Fibroblast of skin of scalp (primary cell): ENCODE data around the gene FLCN.

ENCODE experiments used
- DNase-seq: peaks from one replicate; pipeline ENCODE4 v3.0.0-alpha.2; 2013

FLCN gene

DNA sequence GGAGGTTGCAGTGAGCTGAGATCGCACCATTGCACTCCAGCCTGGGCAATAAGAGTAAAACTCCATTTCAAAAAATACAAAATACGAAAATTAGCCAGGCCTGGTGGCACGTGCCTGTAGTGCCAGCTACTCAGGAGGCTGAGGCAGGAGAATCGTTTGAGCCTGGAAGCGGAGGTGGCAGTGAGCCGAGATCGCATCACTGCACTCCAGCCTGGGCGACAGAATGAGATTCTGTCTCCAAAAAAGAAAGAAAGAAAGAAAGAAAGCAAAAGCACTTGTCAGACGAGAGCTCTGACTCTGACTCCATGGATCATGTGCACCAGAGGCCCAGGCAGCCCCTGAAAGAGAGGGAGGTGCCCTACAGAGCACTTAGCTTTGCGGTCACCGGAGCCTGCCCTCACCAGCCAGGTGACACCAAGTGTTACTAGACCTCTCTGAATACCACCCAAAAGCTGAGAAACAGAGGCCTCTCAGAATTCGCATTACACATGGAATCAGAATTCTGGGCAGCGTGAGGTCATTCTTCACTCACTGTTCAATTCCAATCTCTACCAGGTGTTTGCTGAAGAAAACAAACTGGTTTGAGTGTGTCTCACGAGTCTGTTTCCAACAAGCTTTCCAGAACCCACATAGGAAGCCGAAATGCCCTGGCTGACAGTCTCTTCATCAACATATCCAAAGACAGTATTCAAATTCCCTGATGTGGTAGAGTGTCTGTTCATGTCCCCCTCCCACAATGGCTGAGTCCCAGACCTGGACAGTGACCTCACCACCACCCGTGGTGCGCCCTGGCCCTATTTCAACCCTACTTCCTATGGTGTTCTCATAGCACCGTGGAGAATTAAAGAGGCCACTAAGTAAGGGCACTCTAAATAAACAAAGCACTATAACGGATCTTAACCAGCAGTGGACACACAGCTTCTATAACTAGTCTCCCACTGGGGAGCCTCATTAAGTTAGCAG, 1.5 kb downstream of the FLCN start:
- peak; percentile 8 for DNase-seq

DNA sequence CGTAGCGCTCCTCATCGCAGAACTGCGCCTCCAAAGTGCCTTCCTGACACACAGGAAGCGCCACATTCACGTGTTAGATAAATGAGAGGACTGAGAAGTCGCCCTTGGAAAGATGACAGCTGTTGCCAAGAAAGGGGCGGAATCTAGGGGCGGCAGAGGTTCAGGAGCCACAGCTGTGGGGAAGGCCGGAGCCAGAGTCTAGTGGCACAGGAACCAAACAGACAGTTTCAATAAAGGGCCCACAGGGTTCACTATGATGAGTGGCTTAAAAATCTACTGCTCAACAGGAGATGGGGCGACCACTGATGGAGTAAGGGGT, 4.7 kb downstream of the FLCN start:
- no peak for DNase-seq

DNA sequence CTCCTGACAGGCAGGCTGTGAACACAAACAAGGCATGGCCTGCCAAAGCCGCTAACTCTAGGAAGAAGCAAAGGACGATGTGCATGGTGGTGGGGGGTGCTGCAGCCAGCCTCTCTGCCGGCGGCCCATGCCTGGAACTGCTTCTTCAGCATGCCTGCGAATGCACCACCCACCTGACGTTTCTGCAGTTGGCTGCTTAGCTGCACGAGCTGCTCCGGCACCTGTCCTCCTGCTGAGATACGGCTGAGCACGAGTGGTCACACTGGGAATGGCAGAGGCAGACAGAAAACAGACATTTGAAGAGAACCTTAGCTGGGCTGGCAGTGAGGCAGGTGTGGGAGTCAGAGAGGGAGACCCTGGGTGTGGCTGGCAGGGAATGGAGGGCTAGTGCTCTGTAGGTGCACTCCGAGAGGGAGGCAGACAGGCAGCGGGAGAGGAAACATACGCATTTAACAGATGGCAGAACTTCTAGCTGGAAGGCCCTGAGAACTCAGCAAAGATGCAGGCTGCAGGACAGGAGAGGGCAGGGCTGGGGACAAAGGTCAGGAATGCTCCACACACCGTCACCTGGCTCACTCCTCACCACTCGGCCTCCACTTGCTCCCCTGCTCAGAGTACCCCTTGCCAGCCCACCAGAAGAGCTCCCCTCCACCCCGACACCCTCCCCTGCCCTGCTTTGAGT, 5.2 kb downstream of the FLCN start:
- no peak for DNase-seq

- DNase-seq: no peak
These were observed 7.3 kb downstream of the FLCN start for GRCh38 chr17:17229416-17230384.

- DNase-seq: no peak
These were observed 8.3 kb downstream of the FLCN start for GRCh38 chr17:17228521-17229279.

DNA sequence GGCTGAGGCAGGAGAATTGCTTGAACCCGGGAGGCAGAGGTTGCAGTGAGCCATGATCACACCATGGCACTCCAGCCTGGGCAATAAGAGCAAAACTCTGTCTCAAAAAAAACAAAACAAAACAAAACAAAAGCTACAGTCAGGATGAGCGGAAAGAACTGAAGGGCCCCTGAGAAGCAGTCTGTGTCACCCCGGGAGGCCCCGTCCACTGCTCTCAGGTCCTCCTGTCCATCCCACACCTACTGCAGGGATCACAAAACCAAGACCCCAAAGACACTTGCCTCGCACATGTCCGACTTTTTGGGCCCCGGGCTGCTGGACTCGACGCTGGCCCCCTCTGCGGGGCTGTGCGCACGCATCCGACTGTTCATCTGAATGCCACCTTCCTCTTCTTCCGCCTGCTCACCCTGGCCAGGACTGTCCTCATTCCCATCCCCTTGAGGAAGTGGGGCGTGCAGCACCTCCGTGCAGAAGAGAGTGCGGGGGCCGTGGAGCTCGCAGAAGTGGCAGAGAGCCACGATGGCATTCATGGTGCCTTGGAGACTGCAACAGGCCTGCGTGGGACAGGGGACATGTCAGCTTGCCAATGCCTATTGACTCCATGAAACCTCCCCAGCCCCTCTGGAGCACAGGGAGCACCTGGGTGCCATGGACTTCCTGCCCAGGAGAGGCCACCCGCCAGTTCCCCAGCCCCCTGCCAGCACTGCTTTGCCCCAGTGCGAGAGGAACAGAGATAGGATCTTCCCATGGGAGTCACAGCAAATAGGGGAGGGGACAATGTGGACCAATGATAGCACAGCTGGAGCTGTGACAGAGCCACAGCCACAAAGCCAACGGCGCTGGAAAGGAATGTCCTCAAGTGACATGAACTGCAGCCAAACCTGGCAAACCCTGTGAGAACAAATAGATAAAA, 9.1 kb downstream of the FLCN start:
- DNase-seq: no peak

DNA sequence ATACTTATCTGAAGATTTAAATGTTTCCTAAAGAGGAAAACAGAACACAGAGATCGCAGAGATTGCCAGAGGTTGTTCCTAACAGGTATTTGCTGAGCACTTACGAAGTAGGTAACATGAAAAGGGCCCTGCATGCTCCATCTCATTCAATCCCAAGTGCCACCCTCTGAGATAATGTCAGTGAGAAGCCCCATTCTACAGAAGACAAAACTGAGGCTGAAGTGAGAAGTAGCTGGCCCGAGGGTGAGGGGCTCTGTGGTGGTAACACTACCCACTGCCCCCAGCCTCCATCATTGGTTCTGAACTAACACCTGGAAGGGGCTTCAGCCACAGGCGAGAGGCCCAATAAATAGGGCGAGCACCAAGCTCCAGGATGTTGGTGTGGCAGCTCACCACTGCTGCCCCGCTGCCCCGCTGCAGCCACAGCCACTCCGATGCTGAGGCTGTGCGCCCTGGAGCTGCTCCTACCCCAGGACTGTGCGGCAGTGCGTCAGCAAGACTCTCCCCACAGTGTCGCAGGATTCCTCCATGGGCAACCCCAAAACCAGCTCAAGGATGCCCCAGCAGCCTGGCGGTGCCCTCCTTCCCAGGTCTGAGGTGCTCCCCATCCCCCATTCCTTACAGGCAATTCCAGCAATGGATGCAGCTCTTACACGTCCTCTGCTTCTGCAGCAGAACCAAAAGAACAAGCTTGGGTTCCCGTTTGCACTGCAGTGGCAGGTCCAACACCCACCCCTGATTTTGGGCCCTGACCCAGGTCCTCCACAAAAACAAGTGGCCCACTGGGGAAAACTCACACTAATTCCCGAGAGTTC, 10.3 kb downstream of the FLCN start:
- no peak for DNase-seq

DNA sequence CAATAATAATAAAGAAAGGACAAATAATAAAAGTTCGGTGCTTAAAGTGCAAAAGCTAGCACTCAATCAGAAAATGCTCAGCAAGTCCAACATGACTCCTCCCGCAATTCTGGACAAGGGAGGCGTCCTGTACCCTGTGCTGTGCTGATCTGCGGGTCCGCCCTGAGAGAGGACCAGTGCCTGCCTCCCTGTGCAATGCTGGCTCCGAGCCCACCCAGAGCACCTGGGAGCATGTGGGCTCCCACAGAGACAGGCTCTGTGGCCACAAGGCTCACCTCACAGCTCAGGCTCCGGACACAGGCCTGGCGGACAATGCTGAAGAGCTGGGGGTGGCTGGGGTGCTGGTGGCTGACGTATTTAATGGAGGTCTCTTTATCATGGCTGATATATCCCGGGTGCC, 11.1 kb downstream of the FLCN start:
- no peak for DNase-seq

GRCh38 chr17:17224137-17224536, 12.8 kb downstream of the FLCN start:
- no peak for DNase-seq

- no peak for DNase-seq
These were observed 13.2 kb downstream of the FLCN start for GRCh38 chr17:17223736-17224135.

DNA sequence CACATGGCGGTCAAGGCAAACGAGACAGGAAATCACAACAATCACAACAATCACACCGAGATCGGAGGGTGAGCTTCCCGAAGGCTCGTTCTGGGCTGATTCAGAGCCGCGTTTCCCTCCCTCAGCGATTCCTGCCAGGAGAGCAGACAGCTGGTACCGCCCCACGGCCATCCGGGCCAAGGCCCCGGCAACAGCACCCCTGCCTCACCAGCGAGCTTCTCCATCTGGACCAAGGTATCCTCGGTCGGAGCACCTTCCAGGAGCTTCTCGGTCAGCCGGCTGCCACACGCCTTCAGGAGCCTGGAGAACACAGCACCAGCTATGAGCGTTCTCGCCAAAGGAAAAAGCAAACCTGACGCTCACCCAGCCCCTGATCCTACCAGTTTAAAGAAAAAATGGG, 15.6 kb downstream of the FLCN start:
- DNase-seq: no peak

DNA sequence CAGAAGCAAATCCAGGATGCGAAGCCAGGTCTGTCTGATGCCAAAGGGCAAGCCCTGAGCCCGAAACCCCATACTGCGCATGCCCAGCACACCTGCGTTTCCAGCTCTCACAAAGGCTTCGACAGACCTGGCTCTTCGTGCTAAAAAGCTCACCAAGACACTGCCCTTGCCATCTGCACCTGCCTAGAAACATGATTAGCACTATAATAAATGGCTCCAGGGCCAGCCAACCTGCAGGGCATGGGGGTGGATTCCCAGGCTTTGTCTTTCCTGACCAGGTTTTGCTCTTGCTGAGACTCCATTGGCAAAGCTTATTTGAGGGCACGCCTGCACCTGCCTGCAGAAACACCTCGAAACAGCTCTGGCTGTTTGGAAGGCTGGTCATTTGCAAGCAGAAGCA, 16.4 kb downstream of the FLCN start:
- no peak for DNase-seq

DNA sequence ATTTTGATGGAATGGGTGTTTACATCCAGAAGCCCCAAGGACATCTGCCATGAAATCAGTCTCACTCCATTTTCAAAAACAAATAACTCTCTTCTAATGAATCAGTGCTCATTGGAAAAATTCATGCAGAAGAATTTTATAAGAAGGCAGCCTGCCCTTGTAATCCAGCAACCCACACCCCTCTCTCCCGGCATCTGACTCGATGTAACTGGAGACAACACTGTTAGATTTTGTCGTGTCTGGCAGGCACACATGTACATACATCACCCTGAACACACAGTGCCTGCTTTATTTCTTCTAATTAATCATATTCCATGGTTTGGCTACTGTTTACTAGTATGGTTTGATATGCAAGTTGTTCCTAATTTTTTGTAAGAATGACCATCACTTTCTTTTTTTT, 19.0 kb downstream of the FLCN start:
- no peak for DNase-seq

- no peak for DNase-seq
These were observed 20.2 kb downstream of the FLCN start for GRCh38 chr17:17216776-17217175.

- no peak for DNase-seq
These were observed 20.7 kb downstream of the FLCN start for GRCh38 chr17:17216236-17216635.

GRCh38 chr17:17215575-17215974, 21.4 kb downstream of the FLCN start:
- DNase-seq: no peak

- DNase-seq: no peak
These were observed 22.1 kb downstream of the FLCN start for GRCh38 chr17:17214646-17215436.

- DNase-seq: no peak
These were observed 23.2 kb downstream of the FLCN start for GRCh38 chr17:17213775-17214174.

- no peak for DNase-seq
These were observed 29.0 kb downstream of the FLCN start for GRCh38 chr17:17207998-17208397.
